Right cardiac atrium (tissue), 5 donors: ENCODE measurements around the gene R3HDM2. TPM values are rescaled to one million over a fixed set of nuclear protein-coding genes. Genes with fewer than 3 reads are reported as not detected.

Experiments
- ATAC-seq, 2 donors: fragments of 200-7000 bp; cut with Tn5 transposase; one replicate each; pipeline versions ENCODE4 v1.8.0 to v1.9.1; 2020; ENCODE audit warnings: moderate library complexity in 2 of 2, mild to moderate bottlenecking in 1 of 2
- DNase-seq, 3 donors: peaks; one replicate each; pipeline ENCODE4 v3.0.0-alpha.2; 2020
- H3K27ac ChIP-seq: one replicate; pipeline ENCODE4 v1.5.1; 2013; ENCODE audit warnings: mild to moderate bottlenecking, low read length, control low read depth, moderate library complexity
- H3K27me3 ChIP-seq: one replicate; pipeline ENCODE4 v1.6.1; 2013; ENCODE audit not compliant: control insufficient read depth, insufficient read depth
- H3K4me1 ChIP-seq: one replicate; pipeline ENCODE4 v1.6.1; 2013; ENCODE audit warnings: low read length; ENCODE audit not compliant: control insufficient read depth, insufficient read depth
- H3K4me3 ChIP-seq: one replicate; pipeline ENCODE4 v1.5.1; 2013; ENCODE audit warnings: low read length, control low read depth
- H3K9me3 ChIP-seq: one replicate; pipeline ENCODE4 v1.6.1; 2013; ENCODE audit warnings: low read length; ENCODE audit not compliant: control insufficient read depth
- WGBS: extraction: QIAGEN DNeasy Blood & Tissue Kit; methylation state at CpG from one replicate; pipeline ENCODE4 v1.1.7; 2013; 5-methylcytosine and 5-hydroxymethylcytosine counted together
- intact Hi-C, 4 donors: fragments of 100-400 bp; cut with DNase I; formaldehyde crosslinking; loops; one replicate each; pipeline versions ENCODE4 v1.11.0 to v1.14.0; 2022 to 2023
- long read RNA-seq, 4 donors: library from polyadenylated mRNA; unstranded; transcript quantifications; one replicate each; pipeline ENCODE4 v2.0.0, GENCODE V29; 2020 to 2021
- polyA plus RNA-seq: library from polyadenylated mRNA; stranded (reverse); fragments of 200-250 nt; gene quantifications from one replicate; pipeline ENCODE4 v1.2.3, GENCODE V29; 2013
- total RNA-seq, 4 donors: library from RNA; stranded (reverse); fragmentation: NEBNext Ultra II Directional; extraction: Animal tissue kit (Norgen Biotek cat#: 25700); gene quantifications; one replicate each; pipeline ENCODE4 v1.2.1, GENCODE V29; 2021
- donor health status: healthy with polysubstance abuse.
- donor health status: DM: no; HTN: yes; CAD: no.
- donor health status: DM: no; HTN: no; CAD: no.
- donor health status: DM: no; HTN: yes; CAD: no; lungs with severe emphysema.
- donor health status: DM: yes; HTN: yes; CAD: no.

R3HDM2 gene
- total RNA-seq (10 to 100 TPM; 68.3 to 85.2 (median 76.5) TPM), polyA plus RNA-seq (23.1 TPM)
- long read RNA-seq, donor 1, full-length matches to known transcripts, result 3 of 52 reads
- long read RNA-seq, donor 1, partial matches to known transcripts, result 26 of 52 reads
- long read RNA-seq, donor 1, other reads (novel, unspliced or antisense), result 23 of 52 reads
- long read RNA-seq, donor 2, full-length matches to known transcripts, result 1 of 13 reads
- long read RNA-seq, donor 2, partial matches to known transcripts, result 6 of 13 reads
- long read RNA-seq, donor 2, other reads (novel, unspliced or antisense), result 6 of 13 reads
- long read RNA-seq, donor 3, full-length matches to known transcripts, result 3 of 42 reads
- long read RNA-seq, donor 3, partial matches to known transcripts, result 23 of 42 reads
- long read RNA-seq, donor 3, other reads (novel, unspliced or antisense), result 16 of 42 reads
- long read RNA-seq, donor 4, partial matches to known transcripts, result 19 of 27 reads
- long read RNA-seq, donor 4, other reads (novel, unspliced or antisense), result 8 of 27 reads

DNA sequence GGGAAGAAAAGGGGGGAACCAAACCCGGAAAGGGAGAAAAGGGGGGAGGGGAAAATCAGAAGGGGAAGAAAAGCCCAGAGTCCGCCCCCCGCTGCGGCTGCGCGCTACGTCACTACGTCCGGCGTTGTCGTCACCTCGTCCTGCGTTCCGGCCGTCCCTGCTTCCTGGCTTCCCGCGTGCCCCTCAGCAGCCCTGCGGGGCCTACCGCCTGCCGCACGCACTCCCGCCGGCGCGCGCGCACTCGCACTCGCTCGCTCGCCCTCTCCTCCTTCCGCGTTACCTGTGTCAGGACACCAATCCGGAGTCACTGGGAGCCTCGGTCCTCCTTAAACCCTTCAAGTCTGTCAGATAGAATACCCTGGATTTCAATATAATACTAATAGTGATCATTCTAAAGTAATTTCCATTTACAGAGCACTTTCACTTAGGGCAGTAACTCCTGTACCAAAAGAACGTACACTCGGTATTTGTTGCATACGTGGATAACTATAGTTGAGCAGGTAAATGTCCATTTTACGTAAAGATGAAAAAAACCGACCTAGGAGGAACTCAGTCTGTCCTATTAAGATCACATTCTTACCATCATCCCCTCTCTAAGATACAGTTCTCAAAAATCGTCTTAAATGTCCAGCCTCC is at the start of gene R3HDM2:
TSS of gene R3HDM2 (minus strand) at position 113 of the 636 bp plus-strand sequence. CDS start 120,615 bp downstream, outside the sequence.
- Histone ChIP-seq H3K27ac (peak within 1 kb of the TSS; percentile 95), H3K4me3 (peak within 1 kb of the TSS; percentile 99), H3K9me3 (no peaks in the 10 kb centered on the region), H3K27me3 (no peaks in the 10 kb centered on the region), H3K4me1 (peaks cover 4% of the 10 kb centered on the region)
- ATAC-seq (peak; percentile 99), DNase-seq (peak; percentile 96 to 98 (median 98))
- WGBS, result 3% methylated on average over 41 of the region's 41 CpGs
- intact Hi-C loops, result no loop called here

DNA sequence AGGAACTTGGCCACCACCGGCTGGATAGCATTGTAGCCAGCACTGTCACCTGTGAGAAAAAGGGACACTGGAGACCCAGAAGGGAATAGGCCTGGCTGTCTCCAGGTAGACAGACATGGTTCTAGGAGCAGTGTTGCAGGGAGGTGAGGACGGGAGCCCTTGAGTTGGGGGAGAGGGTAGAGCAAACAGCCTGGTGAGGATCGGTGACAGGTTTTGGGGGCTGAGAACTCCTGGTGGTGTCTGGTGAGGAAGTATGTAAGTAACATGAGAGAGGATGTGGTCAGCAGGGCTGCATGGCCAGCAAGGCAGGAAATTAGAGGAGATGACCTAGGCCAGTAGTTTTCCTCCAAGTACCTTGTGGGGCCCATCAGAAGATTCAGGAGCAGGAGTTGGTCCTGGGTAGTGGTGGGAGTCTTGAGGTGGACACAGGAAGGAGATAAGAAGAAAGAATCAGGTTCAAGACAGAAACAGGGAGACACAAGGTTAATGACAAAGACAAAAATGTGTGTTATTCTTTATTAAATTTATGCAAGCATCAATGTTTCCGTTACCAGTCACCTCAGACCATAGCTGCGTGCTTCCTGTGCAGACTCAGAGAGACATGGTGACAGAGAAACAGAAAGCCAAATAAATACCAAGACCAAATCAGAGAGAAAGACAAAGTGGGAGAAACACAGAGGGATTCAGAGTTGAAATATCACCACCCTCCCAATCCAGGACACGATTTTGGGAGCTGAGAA is 48.7 kb upstream of the R3HDM2 start, which contains the start of gene ARHGAP9:
TSS of gene ARHGAP9 (minus strand) at position 491 of the 740 bp plus-strand sequence. CDS start at position 31, 460 bp downstream.
- Histone ChIP-seq H3K27ac (peak within 1 kb of the TSS; percentile 48), H3K27me3 (no peaks in the 10 kb centered on the region), H3K9me3 (no peaks in the 10 kb centered on the region), H3K4me1 (no peaks in the 10 kb centered on the region), H3K4me3 (no peak within 1 kb of the TSS)
- 64% methylated on average over 6 of the region's 6 CpGs for WGBS
- DNase-seq (peak in 1 of 3 donors; percentile 38), ATAC-seq (no peak)
- intact Hi-C loops, result no loop called here

DNA sequence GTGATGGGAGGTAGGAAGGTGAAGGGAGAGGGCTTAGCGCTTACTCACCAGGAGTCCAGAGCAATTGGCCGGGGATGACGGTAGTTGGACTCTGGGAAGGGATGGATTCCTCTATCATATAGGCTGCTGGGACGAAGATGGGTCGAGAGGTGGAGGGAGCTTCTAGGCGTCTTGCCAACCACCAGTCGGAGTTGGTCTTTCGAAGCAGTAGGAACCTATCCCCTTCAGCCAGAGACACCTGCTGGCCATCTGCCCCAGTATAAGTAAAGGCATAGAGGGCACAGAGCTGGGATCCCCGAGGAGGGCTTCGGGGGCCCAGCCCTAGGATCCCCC is 48.2 kb upstream of the R3HDM2 start:
- intact Hi-C loops, result no loop called here
- no peaks in the 10 kb centered on the region for H3K4me1 ChIP-seq
- DNase-seq, result peak in 1 of 3 donors; percentile 39
- H3K9me3 ChIP-seq, result no peaks in the 10 kb centered on the region
- no peak overlapping the region for H3K27ac ChIP-seq
- 83% methylated on average over 10 of the region's 10 CpGs for WGBS
- no peak for ATAC-seq
- H3K27me3 ChIP-seq, result no peaks in the 10 kb centered on the region
- H3K4me3 ChIP-seq, result no peak overlapping the region

DNA sequence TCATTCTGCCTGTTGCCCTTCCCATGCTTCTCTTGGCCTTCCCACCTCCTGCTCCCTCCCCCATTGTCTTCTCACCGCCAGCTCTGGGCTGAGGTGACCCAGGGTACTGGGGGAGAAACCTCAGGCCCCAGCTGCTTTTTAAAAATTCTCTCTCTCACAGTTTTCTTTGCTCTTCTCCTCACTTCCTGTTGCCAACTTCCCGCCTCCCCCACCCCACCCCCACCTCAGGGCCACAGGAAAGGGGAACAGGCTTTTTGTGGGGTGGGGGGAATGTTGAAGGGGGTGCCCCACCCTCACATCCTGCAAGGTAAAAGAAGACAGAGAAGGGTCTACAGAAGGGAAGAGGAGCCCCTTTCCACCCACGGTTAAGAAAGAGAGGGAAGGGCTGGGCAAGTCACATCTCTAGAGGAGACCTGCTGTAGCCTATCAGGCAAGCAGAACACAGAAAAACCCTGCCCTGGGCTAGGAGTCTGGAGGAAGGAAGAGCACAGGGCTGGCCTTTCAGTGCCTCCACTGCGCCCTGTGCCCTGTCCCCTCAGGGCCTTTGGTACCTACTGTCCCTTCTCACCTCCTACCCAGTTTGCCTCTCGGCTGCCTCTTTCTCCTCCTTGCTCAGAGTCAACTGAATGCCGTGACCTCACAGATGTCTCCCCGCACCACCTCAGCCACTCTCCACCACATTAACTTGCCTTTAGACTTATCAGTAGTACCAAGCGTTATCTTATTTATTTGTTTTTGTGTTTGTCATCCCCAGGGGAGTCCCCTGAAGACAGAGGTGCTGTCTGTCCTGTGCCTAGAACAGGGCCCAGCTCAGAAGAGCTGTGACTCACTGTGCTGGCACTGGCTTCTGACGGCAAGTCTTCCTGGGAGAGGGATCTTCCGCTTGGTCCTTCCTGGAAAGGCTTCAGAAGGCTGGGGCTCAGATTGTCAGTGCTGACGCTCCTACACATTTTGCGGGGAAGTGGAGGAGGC is 47.2 kb upstream of the R3HDM2 start:
- H3K4me3 ChIP-seq, result peak overlapping the region; percentile 6
- DNase-seq (peak in 1 of 3 donors; percentile 51), ATAC-seq (peak; percentile 24)
- intact Hi-C loops, result no loop called here
- H3K9me3 ChIP-seq, result no peaks in the 10 kb centered on the region
- 57% methylated on average over 12 of the region's 12 CpGs for WGBS
- H3K4me1 ChIP-seq, result no peaks in the 10 kb centered on the region
- no peaks in the 10 kb centered on the region for H3K27me3 ChIP-seq
- peak overlapping the region; percentile 39 for H3K27ac ChIP-seq

DNA sequence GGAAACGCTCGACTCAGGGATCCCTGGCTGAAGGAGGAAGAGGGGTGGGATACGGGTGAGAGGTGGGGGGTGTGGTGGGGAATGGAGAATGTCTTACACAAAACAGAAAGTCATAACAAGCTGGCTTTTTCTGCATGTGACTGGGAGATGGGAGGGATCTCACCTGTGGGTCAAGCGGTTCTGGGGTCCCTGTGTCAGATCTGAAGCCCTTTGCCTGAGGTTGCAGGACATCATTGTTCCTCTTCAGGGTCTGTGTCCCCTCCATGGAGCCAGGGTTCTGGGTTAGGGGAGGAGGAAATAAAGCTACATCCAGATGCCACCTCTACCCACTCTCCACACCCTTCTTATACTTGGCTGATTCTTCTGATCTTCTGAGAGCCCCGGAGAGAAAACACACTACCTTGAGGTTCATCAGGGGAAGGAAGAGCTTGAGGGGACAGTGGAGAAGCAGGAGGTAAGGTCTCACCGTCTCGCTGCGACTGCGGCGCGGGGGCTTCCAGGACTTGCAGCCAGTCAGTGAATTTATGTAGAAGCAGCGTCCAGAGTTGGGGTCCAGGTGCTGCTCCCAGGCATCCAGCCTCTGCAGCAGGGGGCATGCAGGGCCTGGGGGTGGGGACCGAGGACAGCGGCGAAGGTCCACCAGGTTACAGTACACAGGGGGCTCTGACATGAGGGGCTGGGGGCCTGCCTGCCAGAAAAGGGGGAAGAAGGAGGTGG is 46.3 kb upstream of the R3HDM2 start:
- Histone ChIP-seq H3K27ac (no peak overlapping the region), H3K27me3 (no peaks in the 10 kb centered on the region), H3K9me3 (no peaks in the 10 kb centered on the region), H3K4me1 (no peaks in the 10 kb centered on the region), H3K4me3 (peak overlapping the region; percentile 6)
- ATAC-seq, result no peak
- 72% methylated on average over 15 of the region's 15 CpGs for WGBS
- DNase-seq, result peak in 1 of 3 donors; percentile 45
- intact Hi-C loops, result no loop called here

DNA sequence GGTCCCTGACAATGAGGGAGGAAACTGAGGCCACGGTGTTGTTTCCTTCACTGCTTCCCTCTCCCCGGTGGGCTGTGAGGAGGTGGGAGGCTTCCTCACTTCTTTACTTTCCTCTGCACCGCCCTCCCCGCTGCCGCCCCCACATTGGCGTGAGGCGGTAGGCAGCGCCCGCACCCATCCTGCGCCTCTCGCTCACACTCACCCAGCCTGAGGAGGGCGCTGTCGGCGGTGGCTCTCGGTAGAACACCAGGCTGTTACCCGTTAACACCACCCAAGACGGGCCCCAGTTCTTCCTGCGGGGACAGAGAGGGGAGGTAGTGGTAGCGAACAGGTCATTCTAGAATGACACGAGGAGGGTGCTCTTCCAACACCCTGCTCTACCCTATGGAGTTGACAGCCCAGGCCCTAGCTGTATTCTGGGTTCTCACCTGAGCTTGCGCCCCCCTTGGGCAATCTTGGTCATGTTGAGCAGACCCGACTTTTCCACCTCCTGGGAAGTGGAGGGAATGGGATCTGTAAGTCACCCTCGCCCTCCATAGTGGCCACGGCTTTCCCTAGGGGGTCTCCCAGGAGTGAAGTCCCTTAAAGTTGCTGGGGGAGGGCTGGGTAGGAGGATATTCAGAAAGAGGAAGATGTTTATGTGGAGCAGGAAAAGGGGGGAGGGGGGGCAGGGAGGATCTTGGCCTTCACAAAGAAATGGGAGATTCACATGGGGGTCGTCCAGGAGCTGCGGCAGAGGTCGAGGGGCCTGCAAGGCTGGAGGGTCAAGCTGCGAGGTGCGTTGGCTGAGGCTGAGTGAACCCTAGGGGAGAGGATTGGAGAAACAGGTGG is 45.5 kb upstream of the R3HDM2 start:
- H3K9me3 ChIP-seq, result no peaks in the 10 kb centered on the region
- ATAC-seq, result peak; percentile 2 to 5
- H3K4me1 ChIP-seq, result no peaks in the 10 kb centered on the region
- H3K4me3 ChIP-seq, result peak overlapping the region; percentile 26
- 19% methylated on average over 29 of the region's 29 CpGs for WGBS
- intact Hi-C loops, result no loop called here
- DNase-seq, result peak in 2 of 3 donors; percentile 71 to 73
- no peaks in the 10 kb centered on the region for H3K27me3 ChIP-seq
- H3K27ac ChIP-seq, result no peak overlapping the region

DNA sequence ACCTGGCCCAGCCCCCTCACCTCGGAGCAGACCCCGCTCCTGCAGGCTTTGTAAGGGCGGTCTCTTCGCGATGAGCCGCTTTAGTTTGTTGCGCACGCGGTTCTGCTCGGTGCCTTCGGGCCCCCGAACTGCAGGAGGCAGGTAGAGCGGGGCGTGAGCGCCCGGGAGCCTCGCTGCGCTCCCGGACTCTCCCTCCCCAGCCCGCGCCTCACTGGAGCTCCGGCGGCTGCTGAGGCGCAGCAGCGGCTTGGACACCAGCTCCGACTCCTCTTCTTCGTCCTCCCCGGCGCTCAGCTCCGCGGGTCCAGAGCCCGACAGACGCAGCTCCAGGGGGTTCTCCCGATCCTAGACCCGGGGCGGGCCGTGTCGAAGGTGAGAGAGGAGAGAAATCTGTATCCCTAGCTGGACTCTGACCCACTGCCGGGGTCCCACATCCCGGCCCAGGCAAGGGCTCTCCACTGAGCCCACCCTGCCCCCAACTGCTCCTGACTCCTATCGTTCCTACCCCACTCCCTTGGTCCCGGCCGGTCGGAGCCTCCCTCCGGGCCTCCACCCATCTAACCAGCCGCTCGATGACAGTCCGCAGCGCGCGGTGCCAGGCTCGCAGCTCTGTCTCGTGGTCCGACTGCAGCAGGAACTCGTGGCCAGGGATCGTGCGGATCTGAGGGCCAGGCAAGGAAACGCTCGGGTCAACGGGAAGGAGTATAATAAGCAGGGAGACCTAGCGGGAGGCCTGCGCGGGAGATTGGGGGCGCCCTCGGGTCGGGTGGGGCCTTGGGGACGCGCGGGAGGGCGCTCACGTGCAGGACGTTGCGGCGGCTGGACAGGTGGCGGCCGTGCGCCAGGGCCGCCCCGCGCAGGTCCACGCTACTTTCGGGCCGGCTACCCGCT is 44.7 kb upstream of the R3HDM2 start:
- WGBS, result 7% methylated on average over 84 of the region's 84 CpGs
- DNase-seq (peak in 2 of 3 donors; percentile 70 to 71), ATAC-seq (peak; percentile 32 to 44)
- Histone ChIP-seq H3K4me1 (no peaks in the 10 kb centered on the region), H3K27ac (no peak overlapping the region), H3K27me3 (no peaks in the 10 kb centered on the region), H3K4me3 (peak overlapping the region; percentile 26), H3K9me3 (no peaks in the 10 kb centered on the region)
- intact Hi-C loops, result no loop called here

DNA sequence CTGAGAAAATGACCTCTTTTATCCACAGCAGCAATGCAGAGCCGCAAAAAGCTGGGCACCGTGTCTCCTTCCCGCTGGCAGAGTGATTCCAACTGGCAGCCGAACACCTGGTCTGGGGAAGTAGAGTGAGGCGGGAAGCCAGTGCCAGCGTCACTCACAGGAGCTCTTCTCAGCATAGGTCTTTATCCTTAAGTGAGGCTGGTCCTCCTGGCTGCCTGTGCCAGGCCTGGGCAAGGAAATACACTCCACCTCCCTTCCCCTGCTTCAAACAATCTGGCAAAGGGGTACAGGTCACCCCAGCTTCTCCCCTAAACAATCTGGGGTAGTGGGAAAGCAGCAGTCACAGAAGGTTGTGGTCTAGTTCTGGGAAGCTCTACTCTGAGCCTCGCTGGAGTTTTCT is 44.0 kb upstream of the R3HDM2 start:
- H3K4me3 ChIP-seq, result no peak overlapping the region
- H3K27ac ChIP-seq, result no peak overlapping the region
- peak in 1 of 3 donors; percentile 36 for DNase-seq
- H3K27me3 ChIP-seq, result no peaks in the 10 kb centered on the region
- ATAC-seq, result no peak
- H3K4me1 ChIP-seq, result no peaks in the 10 kb centered on the region
- 64% methylated on average over 7 of the region's 7 CpGs for WGBS
- intact Hi-C loops, result no loop called here
- H3K9me3 ChIP-seq, result no peaks in the 10 kb centered on the region
